HG03097 (cell line): Measurements from ENCODE around the gene CD248.
"Not testable (repeated sequence)": the region's sequence is repeated elsewhere in the genome, so short reads cannot be mapped to it uniquely, and the experiment has no call there.

Source experiments
- ATAC-seq: cut with Tn5 transposase; IDR thresholded peaks from one replicate; pipeline ENCODE4 v1.9.1; 2021; ENCODE audit not compliant: unreplicated experiment, low FRiP score

Gene CD248

GRCh38 chr11:66328302-66329144, 11.7 kb upstream of the CD248 start:
- no peak for ATAC-seq

DNA sequence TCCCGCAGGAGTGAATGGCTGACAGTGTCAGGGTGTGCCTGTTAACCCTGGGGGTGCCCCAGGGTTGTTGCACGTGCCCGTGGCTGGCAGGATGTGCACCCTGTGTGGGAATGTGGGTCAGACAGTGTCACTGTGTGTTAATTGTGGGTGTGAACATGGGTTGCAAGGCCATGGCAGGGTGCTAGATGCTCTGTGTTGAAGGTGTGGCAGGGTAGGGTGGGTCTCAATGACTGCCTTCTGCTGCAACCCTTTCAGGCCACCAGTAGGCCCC, 11.1 kb upstream of the CD248 start:
- no peak for ATAC-seq

GRCh38 chr11:66327171-66328030, 10.6 kb upstream of the CD248 start:
- no peak for ATAC-seq

DNA sequence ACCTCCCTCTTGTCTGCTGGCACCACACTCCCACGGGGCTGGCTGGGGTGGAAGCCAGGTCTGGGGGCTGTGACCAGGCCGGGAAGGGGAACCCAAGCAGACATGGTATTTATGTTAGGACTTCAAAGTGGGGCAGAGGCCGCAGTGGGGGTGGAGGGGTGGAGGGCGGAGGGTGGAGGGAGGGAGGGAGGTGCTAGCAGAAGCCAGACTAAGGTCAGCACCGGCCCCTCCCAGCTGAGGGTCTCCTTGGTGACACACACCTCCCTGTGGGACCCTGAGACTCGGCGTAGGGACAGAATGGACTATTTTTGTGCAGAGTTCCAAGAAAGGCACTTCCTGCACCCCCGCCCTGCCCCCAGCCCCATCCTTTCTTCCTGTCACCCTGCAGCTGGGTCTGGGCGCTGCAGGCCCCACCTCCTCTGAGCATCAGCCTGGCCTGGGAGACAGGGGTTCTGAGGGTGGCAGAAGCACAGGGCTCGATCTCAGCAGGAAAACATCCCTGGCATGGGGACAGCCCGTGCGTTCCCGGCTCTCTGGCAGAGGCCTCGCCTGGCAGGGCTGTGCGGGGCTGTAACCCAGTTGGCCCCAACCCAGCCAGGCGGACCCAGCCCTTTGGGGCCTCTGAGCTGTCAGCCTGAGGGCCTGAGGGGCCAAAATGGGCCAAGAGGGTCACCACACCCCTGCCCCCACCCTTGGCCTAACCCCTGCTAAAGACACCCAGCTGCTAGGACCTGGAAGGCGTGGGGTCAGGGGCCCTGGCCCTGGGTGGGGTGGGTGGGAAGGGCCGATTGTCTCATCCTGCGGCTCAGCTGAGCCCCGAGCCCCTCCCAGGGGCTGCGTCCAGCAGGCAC, 9.6 kb upstream of the CD248 start:
- no peak for ATAC-seq

- no peak for ATAC-seq
Observed at GRCh38 chr11:66325263-66325671, 8.4 kb upstream of the CD248 start.

DNA sequence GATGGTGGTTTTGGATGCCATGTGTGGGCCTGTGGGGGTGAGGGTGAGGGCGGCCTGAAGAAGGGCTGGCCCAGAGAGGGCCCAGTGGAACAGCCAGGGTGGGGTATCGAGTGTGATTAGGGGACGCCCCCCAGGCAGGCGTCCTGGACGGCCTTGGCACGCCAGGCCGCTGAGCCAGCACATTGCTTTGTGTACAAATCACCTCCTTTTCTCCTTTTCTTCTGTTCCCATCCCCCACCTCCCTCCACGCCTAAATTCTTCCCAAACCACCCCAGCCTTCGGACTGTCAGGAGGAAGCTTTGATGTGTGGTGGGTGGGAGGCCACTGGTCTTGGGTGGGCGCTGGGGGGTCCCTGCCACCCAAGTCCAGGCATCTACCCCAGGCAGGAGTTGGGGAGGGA, 7.8 kb upstream of the CD248 start:
- ATAC-seq = no peak

- ATAC-seq = no peak
Observed at GRCh38 chr11:66323684-66324083, 6.8 kb upstream of the CD248 start.

DNA sequence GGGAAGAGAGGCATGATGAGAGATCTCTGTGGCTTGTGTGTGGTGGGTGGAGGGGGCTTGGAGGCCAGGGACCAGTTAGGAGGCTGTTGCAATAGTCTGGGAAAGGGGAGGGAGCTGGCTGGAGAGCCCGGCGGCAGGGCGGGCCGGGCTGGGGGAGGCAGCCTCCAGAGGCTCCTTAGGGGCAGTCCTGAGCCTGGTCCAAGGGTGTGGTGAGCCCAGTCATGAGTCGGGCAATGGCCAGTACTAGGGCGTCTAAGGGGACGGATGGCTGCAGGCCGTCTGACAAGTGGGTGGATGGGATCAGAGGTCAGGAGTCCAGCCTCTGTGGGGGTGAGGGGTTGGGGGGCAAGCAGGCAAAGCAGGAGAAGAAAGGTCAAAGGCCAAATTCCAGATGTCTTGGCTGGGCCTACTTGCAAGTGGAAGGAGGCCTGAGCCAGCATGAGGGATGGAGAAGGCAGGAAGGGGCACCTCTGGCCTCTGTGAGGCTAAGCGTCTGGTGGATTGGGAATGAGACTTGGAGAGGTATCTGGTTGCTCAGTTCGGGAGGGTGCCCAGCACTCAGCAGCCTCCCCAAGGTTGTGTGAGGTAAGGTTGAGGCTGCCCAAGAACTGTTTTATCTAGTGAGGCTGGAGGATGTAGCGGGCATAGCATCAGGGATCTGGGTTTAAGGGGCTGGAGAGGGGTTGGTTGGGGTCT, 6.0 kb upstream of the CD248 start:
- ATAC-seq = no peak

DNA sequence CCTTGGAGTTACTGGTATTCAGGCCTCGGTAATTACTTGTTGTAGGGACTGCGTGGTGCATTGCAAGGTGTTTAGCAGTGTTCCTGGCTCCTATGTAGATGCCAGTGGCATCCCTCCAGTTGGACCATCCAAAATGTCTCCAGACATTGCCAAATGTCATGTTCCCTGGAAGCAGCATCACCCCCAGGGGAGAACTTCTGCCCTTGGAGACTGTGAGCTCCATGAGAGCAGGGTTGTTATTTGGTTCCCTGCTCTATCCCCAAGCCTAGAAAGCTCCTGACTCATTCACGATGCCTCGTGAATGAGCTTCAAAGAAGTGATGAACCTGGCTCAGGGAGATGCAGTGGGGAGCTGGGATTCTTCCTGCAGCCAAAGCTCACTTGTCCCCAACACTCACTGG, 4.8 kb upstream of the CD248 start:
- ATAC-seq = no peak

DNA sequence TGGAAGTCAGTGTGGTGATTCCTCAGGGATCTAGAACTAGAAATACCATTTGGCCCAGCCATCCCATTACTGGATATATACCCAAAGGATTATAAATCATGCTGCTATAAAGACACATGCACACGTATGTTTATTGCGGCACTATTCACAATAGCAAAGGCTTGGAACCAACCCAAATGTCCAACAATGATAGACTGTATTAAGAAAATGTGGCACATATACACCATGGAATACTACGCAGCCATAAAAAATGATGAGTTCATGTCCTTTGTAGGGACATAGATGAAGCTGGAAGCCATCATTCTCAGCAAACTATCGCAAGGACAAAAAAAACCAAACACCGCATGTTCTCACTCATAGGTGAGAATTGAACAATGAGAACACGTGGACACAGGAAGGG, 3.9 kb upstream of the CD248 start:
- ATAC-seq = not testable (repeated sequence)

DNA sequence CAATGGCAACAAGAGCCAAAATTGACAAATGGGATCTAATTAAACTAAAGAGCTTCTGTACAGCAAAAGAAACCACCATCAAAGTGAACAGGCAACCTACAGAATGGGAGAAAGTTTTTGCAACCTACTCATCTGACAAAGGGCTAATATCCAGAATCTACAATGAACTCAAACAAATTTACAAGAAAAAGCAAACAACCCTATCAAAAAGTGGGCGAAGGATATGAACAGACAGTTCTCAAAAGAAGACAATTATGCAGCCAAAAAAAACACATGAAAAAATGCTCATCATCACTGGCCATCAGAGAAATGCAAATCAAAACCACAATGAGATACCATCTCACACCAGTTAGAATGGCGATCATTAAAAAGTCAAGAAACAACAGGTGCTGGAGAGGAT, 3.4 kb upstream of the CD248 start:
- not testable (repeated sequence) for ATAC-seq

GRCh38 chr11:66318600-66318970, 1.7 kb upstream of the CD248 start:
- ATAC-seq = no peak

DNA sequence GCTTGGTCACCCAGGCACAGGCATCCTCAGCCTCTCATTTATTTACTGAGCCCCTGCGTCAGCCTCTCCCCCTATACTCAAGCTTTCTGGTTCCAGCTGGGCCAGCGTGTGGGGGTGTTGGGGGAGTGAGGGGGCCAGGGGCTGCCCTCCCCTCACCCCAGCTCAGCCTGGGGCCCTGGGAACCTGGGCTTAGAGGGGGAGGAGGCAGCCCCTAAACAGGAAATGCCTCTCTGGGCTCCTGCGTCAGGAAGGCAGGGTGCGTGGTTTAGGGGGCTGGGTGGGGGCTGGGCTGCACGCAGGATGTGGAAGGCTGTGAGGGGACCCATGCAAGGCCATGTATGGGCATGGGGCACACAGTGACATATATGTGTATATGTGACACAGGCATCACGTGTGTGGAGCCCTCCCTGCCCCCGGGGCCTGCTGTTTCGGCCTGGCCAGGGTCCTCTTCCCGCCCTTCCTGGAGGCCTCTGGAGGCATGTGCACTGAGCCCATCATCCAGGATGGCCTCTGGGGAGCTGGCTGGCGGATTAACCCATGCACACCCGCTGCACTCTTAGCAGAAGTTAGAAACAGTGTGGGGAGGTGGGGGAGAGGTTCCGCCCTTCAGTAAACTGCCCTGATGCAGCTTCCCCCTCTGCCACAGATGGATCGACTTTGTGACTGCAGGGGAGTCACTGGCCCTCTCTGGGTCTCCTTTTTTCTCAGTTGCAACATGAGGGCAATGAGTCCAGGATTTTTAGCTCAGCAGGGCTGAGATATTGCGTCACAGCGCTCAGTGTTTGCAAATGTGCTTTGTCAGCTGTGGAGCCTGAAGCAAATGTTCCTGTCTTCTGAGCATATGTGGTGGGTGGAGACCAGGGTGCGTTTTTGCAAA, 1.1 kb upstream of the CD248 start:
- ATAC-seq = no peak

DNA sequence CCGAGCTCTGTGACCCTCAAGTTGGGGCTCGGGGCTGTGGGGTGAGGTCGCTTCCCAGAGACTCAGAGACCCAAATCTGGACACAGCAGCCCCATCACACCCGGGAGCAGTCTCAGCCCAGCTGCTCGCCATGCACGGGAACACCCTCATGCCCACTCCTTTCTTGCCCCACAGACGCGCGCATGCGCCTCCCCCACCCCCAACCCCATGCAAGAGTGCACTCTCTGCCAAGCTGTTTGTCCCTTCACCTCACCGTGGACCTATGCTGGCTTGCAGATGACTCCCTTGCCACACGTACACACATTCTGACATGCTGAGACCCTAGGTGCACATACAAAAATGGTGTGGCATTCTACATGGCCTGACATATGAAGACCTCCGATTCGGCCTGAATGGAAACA, 478 bp upstream of the CD248 start:
- ATAC-seq = no peak

GRCh38 chr11:66315921-66316811, 678 bp downstream of the CD248 start:
- ATAC-seq = no peak

DNA sequence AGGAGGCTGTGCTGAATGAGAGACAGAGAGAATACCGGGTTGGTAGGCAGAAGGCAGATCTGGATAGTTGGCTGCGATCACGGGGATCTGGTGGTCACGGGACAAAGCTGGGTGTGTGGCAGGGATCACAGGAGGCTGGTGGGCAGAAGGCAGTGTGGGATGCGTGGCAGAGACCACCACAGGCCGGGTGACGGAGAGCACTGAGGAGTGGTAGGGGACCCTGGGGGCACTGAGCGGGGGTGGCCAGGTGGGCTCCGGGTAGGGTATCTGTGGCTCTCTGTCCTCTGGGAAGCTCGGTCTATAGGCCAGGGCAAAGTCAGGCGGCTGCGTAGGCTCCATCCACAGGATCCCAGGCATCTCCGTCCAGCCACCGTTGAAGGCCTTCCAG, 1.4 kb downstream of the CD248 start:
- no peak for ATAC-seq

DNA sequence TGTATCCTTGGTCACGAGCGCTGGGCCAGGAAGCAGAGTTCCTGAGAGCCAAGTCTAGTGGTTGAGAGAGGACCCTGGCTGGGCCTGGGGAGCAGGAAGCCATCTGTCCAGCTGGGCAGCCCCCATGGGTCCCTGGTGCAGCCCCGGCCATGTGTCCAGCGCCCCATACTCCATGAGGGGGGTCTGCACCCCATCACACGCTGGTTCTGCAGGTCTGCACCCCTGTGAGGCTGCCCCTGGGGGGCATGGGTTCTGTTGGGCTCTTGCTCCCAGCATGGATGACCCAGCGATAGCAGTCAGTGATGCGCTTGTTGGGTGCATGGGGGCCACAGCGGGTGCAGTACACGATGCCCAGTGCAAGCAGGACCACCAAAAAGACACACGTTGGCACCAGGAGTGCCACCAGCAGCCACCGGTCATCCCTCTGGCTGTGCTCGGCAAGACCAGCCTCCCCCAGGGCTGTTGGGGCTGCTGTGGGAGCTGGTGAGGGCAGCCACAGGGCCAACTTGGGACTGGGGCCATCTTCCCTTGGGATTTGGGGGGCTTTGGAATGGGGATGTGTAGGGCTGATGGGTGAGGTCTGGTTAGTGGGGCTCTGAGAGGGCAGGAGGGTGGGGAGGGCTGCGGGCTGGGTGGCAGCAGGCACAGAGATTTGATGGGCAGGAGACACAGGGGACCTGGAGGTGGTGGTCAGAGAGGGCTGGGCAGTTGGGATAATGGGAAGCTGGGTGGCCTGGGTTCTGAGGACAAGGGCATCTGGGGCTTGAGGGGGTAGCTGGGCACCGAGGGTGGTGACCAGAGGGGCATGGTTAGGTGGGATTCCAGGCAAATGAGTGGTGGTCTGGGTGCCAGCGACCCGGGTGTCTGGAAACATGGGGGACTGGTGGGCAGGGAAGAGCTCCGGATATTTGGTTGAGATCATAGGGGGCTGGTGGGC, 2.0 kb downstream of the CD248 start:
- ATAC-seq = no peak

DNA sequence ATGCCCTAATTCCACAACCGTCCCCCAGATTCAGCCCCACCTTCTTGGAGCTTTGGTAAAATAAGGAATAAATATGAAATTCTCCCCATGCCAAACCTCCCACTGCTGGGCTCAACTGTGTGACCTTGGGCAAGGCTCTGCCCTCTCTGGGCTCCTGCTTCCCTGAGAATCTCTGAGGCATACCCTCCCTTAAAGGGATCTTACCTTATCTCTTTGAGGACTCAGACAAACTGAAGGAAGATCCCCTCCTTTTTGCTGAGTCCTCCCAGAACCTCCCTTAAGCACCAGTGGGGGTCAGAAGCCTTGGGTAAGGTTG, 2.7 kb downstream of the CD248 start:
- no peak for ATAC-seq
